HG03159 (cell line): ENCODE results near the gene ATAD3B.

Experiments used
- ATAC-seq: cut with Tn5 transposase; IDR thresholded peaks from one replicate; pipeline ENCODE4 v1.9.1; 2021; ENCODE audit warnings: mild to moderate bottlenecking, moderate library complexity; ENCODE audit not compliant: unreplicated experiment

Gene ATAD3B

DNA sequence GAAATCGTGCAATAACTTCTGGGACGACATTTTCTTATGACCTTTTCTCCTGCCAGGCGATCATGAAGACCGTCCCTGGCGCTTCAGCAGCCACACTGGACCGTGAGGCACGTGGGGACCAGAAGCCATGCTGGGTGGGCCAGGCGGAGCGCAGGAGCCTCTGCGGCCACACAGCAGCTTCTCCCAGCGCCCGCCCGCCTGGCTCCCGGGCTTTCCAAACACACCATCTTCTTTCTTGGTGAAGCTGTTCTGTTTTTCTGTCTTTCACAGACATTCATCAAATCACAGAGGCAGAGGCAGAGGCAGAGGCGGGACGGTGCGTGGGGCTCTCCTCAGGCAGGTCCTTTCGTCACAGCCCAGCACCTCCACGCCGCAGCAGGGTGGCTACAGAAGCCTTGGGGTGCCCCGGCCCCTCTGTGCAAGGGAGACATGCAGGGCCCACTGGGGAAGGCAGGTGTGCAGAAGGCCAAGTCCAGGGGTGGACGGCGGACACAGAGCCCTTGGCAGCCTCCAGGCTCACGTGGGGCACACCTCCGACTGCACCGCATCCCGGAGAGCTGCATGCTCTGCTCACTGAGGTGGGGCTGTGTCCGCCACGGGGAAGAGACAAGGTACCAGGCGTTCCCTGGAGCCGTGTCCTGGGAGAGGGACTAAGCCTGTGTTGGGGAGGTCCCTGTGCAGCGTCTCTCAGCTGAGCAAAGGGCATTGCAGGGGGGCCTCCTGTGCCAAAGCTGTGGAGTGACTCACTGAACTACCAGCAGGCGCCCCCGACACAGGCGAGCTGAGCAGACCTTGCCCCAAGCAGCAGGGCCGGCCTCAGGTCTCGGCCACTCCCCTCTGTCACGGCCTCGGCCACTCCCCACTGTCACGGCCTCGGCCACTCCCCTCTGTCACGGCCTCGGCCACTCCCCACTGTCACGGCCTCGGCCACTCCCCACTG lies 71.5 kb downstream of the ATAD3B start:
- ATAC-seq = no peak

DNA sequence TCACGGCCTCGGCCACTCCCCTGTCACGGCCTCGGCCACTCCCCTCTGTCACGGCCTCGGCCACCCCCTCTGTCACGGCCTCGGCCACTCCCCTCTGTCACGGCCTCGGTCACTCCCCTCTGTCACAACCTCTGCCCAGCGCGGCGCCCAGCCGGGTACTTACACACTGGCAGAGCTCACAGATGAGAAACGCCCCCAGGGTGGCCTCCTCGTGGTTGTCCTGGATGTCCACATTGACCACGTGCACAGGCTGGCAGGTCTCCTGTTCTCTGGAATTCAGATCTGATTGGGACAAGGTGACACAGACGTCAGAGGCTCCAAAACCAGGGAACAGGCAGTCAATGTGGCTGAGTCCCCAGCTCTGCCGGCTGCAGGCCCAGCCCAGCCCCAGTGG lies 72.1 kb downstream of the ATAD3B start:
- ATAC-seq = no peak

DNA sequence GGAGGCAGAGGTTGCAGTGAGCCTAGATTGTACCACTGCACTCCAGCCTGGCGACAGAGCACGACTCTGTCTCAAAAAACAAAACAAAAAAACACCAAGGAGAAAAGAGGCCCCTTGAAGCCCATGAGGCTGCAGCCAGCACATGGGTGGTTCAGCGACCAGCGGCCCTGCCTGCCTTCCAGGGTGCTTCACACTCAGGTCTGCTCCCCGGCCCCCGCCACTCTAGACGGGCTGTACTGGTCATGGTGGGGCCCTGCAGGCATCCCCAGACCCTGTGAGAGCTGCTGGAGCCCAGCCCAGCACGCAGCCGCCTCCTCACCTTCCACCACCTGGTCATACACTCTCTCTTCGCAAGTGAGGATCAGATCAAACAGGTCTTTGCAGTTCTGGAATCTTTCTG lies 73.0 kb downstream of the ATAD3B start:
- ATAC-seq = no peak
